ENCODE data around the gene MID1IP1. TPM values are rescaled to one million over a fixed set of nuclear protein-coding genes. Genes with fewer than 3 reads are reported as not detected.
A peak's percentile ranks its signal among the peaks of the same experiment; 100 is the strongest.

Gene MID1IP1
- total and polyA plus RNA-seq, 8 donors: 16.7 to 69.3 (median 49.7) TPM

DNA sequence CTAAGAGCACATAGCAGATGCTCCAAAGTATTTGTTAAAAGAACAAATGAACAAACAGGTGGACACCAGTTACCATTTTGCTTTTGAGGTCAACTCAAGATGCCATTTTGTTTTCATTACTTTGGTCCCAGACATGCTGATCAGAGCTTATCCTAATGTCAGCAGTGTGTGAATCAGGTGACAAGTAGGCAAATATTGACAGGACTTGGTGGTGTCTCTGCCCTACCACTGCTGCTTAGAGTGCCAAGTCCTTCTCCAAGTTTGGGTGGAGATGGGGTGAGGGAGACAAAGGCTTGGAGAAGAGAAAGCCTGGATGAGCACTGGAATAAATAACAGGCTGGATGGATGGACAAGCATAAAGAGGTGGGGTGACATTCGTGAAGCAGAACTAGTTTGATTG is 38.7 kb downstream of the MID1IP1 start:
- no peak for DNase-seq
- H3K9me3 ChIP-seq: no peaks in the 10 kb centered on the region
- intact Hi-C loops (cut with DNase I; ENCODE audit: low total_unique reads): no loop called here
- no peak overlapping the region for H3K27ac ChIP-seq
- TF ChIP-seq POLR2A (IDR thresholded peaks at IDR 0.05) (no peak), EP300 (IDR thresholded peaks at IDR 0.05) (no peak), POLR2AphosphoS5 (IDR thresholded peaks at IDR 0.05) (no peak)
- TF ChIP-seq, protein P1, sequence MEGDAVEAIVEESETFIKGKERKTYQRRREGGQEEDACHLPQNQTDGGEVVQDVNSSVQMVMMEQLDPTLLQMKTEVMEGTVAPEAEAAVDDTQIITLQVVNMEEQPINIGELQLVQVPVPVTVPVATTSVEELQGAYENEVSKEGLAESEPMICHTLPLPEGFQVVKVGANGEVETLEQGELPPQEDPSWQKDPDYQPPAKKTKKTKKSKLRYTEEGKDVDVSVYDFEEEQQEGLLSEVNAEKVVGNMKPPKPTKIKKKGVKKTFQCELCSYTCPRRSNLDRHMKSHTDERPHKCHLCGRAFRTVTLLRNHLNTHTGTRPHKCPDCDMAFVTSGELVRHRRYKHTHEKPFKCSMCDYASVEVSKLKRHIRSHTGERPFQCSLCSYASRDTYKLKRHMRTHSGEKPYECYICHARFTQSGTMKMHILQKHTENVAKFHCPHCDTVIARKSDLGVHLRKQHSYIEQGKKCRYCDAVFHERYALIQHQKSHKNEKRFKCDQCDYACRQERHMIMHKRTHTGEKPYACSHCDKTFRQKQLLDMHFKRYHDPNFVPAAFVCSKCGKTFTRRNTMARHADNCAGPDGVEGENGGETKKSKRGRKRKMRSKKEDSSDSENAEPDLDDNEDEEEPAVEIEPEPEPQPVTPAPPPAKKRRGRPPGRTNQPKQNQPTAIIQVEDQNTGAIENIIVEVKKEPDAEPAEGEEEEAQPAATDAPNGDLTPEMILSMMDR (IDR thresholded peaks at IDR 0.05): no peak
- 45 to 65% (median 56%) methylated on average over 1 of the region's 1 CpG for WGBS, 5 donors
- H3K27me3 ChIP-seq: no peaks in the 10 kb centered on the region
- no peak overlapping the region for H3K4me3 ChIP-seq
- H3K36me3 ChIP-seq: no peaks in the 10 kb centered on the region
- no peaks in the 10 kb centered on the region for H3K4me1 ChIP-seq

DNA sequence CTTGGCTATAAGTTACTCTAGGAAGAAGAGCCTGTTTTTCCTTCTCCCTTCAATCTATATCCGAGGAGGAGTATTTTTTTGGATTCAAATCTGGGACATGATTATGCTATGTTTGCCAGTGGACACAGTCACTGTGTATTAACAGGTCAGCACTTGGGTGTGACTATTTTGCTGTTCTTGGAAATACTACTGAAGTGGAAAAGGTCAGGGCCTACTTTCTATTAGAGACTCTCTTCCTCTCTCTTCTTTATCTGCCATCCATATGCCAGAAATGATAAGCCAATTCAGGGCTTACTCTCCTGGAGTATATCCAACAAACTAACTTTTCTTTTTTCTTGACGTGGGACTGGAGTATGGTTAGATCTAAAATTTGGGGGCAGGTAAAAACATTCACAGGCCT is 40.5 kb downstream of the MID1IP1 start:
- WGBS, 5 donors: 34 to 61% (median 42%) methylated on average over 2 of the region's 2 CpGs
- DNase-seq: no peak
- H3K9me3 ChIP-seq: no peaks in the 10 kb centered on the region
- H3K4me3 ChIP-seq: no peak overlapping the region
- TF ChIP-seq POLR2A (IDR thresholded peaks at IDR 0.05) (no peak), EP300 (IDR thresholded peaks at IDR 0.05) (no peak), POLR2AphosphoS5 (IDR thresholded peaks at IDR 0.05) (no peak)
- TF ChIP-seq, protein P1 (IDR thresholded peaks at IDR 0.05): no peak
- H3K27ac ChIP-seq: no peak overlapping the region
- intact Hi-C loops (cut with DNase I; ENCODE audit: low total_unique reads): no loop called here
- H3K4me1 ChIP-seq: no peaks in the 10 kb centered on the region
- H3K36me3 ChIP-seq: no peaks in the 10 kb centered on the region
- no peaks in the 10 kb centered on the region for H3K27me3 ChIP-seq

DNA sequence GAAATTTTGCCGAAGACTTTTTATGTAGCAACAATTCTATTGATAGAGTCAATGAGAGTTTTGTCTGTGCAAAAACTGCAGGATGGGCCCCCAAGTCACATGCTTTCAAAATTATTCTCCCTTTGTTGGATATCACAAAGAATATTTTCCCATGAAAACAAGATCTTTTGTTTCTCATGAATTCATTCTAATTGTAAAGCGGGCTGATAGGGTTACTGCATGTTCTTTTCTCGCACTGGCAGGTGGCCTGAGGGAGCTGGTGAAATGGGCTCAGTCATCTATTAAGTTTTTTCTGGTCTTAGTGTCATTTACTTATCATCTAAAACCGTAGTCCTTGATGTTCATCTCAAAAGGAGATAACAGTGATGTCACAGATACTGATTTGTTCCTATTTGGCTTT is 44.2 kb downstream of the MID1IP1 start:
- Histone ChIP-seq H3K36me3 (no peaks in the 10 kb centered on the region), H3K4me1 (no peaks in the 10 kb centered on the region), H3K27me3 (no peaks in the 10 kb centered on the region), H3K27ac (no peak overlapping the region), H3K9me3 (no peaks in the 10 kb centered on the region), H3K4me3 (no peak overlapping the region)
- intact Hi-C loops (cut with DNase I; ENCODE audit: low total_unique reads): no loop called here
- TF ChIP-seq POLR2AphosphoS5 (IDR thresholded peaks at IDR 0.05) (no peak), POLR2A (IDR thresholded peaks at IDR 0.05) (no peak), EP300 (IDR thresholded peaks at IDR 0.05) (no peak)
- TF ChIP-seq, protein P1 (IDR thresholded peaks at IDR 0.05): no peak
- 59 to 85% (median 73%) methylated on average over 4 of the region's 4 CpGs for WGBS, 5 donors
- no peak for DNase-seq

DNA sequence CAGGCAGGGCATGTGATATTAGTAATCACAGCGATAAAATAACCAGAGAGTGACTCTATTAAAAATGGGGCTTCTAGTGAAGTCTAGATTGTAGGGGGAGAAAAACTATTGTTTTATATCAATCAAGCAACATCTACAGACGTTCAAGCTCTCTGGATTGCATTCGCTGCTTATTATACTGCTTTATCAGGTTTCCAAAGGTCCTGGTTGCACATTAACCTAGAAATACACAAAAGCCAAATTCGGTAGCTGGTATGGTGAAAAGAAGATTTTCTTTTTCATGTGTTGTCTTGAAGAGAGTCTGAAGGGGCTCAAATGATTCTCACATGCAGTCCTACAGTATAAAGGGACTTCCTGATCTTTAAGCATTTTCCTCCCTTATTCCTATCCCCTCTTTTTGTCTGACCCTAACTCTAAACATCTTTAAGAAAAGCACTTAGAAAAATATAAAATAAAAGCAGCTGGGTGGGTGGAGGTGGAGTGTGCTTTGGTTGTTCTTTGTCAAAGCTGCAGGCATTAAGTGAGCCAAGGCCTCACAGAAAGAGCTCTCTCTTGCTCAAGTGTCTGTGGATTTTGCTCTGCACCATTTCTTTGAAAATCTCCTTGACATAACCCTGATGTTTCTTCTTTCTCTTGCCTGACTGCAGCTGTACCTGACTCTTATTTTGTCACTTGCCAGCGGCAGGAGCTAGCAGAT is 46.1 kb downstream of the MID1IP1 start:
- no peak for DNase-seq
- TF ChIP-seq, protein P1 (IDR thresholded peaks at IDR 0.05): no peak
- TF ChIP-seq POLR2A (IDR thresholded peaks at IDR 0.05) (no peak), EP300 (IDR thresholded peaks at IDR 0.05) (no peak), POLR2AphosphoS5 (IDR thresholded peaks at IDR 0.05) (no peak)
- Histone ChIP-seq H3K4me1 (no peaks in the 10 kb centered on the region), H3K27me3 (no peaks in the 10 kb centered on the region), H3K9me3 (no peaks in the 10 kb centered on the region), H3K27ac (peak overlapping the region in 2 of 5 donors; percentile 10 to 65), H3K4me3 (no peak overlapping the region), H3K36me3 (no peaks in the 10 kb centered on the region)
- 44 to 56% (median 48%) methylated on average over 5 of the region's 5 CpGs for WGBS, 5 donors
- intact Hi-C loops (cut with DNase I; ENCODE audit: low total_unique reads): no loop called here
